GM19467 (cell line): ENCODE measurements around the gene BFSP1.
A peak's percentile ranks its signal among the peaks of the same experiment; 100 is the strongest.

Experiments
- ATAC-seq: cut with Tn5 transposase; IDR thresholded peaks from one replicate; pipeline ENCODE4 v1.9.1; 2021; ENCODE audit warnings: mild to moderate bottlenecking, moderate library complexity; ENCODE audit not compliant: unreplicated experiment

Gene BFSP1

GRCh38 chr20:17530716-17531664, at the start of gene BFSP1:
TSS of gene BFSP1 (minus strand) at chr20:17531379. CDS start at chr20:17531329, 50 bp downstream.
- ATAC-seq, result no peak

DNA sequence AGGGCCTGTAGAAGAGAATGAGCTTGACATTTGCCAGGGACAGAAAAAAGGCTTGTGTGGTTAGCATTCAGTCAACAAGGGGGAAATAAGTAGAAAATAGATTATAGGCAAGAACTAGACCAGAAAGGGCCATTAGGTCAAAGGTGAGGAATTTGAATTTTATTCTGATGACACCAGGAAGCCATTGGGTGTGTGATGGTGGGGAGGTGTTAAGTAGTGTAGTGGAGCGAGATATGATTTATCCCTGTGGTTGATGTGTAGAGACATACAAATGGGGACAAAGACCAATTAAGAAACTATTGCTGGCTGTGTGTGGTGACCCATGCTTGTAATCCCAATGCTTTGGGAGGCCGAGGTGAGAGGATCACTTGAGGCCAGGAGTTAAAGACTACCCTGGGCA, 49.7 kb upstream of the BFSP1 start:
- no peak for ATAC-seq

GRCh38 chr20:17579369-17580039, 48.3 kb upstream of the BFSP1 start:
- ATAC-seq, result no peak

GRCh38 chr20:17576215-17576614, 45.0 kb upstream of the BFSP1 start:
- no peak for ATAC-seq

- no peak for ATAC-seq
These were observed 42.3 kb upstream of the BFSP1 start for GRCh38 chr20:17573463-17573862.

- ATAC-seq, result no peak
These were observed 41.0 kb upstream of the BFSP1 start for GRCh38 chr20:17572034-17572638.

- ATAC-seq, result peak; percentile 36
These were observed 40.0 kb upstream of the BFSP1 start for GRCh38 chr20:17571153-17571527.

- peak; percentile 43 for ATAC-seq
These were observed 39.4 kb upstream of the BFSP1 start for GRCh38 chr20:17570347-17571152.

GRCh38 chr20:17569616-17570346, 38.6 kb upstream of the BFSP1 start, which contains the start of gene DSTN:
TSS of gene DSTN (plus strand) at chr20:17570075. CDS start at chr20:17570209, 134 bp downstream.
- ATAC-seq, result peak; percentile 90

DNA sequence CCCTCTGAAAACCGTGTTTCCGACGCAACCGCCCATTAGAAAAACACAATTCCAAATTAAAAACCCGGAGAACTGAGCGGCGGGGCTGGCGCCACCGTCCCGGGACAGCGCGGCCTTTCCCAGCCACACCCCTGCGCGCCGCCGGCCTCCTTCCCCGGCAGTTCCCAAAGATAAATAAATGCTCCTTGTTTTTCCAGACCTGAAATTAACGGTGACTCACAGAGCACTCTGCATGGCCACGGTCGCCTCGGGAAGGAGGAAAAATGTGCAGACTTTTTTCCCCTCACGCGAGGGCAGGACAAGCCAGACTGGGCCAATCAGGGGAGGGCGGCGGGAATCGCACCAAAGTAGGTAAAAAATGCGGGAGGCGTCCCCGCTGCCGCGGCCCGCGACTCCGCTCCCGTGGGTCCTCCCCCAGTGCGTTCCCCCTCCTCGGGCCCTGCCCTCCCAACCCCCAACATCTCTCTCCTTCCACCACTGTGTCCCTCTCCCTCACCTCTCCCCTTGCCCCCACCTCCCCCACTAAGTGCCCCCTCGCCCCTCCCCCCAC, 37.9 kb upstream of the BFSP1 start:
- no peak for ATAC-seq

- no peak for ATAC-seq
These were observed 37.0 kb upstream of the BFSP1 start for GRCh38 chr20:17568045-17568788.

GRCh38 chr20:17566345-17566744, 35.2 kb upstream of the BFSP1 start:
- ATAC-seq, result no peak

- no peak for ATAC-seq
These were observed 34.1 kb upstream of the BFSP1 start for GRCh38 chr20:17565169-17565845.

GRCh38 chr20:17562804-17563305, 31.7 kb upstream of the BFSP1 start:
- ATAC-seq, result no peak

- ATAC-seq, result no peak
These were observed 29.3 kb upstream of the BFSP1 start for GRCh38 chr20:17560344-17561074.

GRCh38 chr20:17559338-17559737, 28.2 kb upstream of the BFSP1 start:
- no peak for ATAC-seq

- no peak for ATAC-seq
These were observed 27.7 kb upstream of the BFSP1 start for GRCh38 chr20:17558941-17559304.
